Astrocyte (in vitro differentiated cells and primary cell): ENCODE data around the gene SRCAP. TPM values are rescaled to one million over a fixed set of nuclear protein-coding genes. Genes with fewer than 3 reads are reported as not detected.

Experiments
- DNase-seq: peaks from one replicate; pipeline ENCODE4 v3.0.0-alpha.2; 2010; ENCODE audit warnings: low read depth
- FAIRE-seq: peaks from 2 replicates; lab custom pipeline; 2011; peaks lifted over from hg19 to GRCh38; lab: Jason Lieb, UNC
- H2AFZ ChIP-seq: 2 replicates; pipeline ENCODE4 v1.6.0; 2012; ENCODE audit warnings: low read depth, low read length, inconsistent platforms
- H3K27ac ChIP-seq: 2 replicates; pipeline ENCODE4 v1.5.1; 2011; ENCODE audit warnings: low read depth, low read length, inconsistent platforms
- H3K27me3 ChIP-seq: 2 replicates; pipeline ENCODE4 v1.6.0; 2011; ENCODE audit warnings: low read length, inconsistent platforms; ENCODE audit not compliant: insufficient read depth
- H3K36me3 ChIP-seq: 2 replicates; pipeline ENCODE4 v1.5.1; 2011; ENCODE audit warnings: low read length, inconsistent platforms; ENCODE audit not compliant: insufficient read depth
- H3K4me1 ChIP-seq: 2 replicates; pipeline ENCODE4 v1.5.1; 2011; ENCODE audit warnings: low read length, inconsistent platforms; ENCODE audit not compliant: insufficient read depth
- H3K4me2 ChIP-seq: 2 replicates; pipeline ENCODE4 v1.6.0; 2012; ENCODE audit warnings: low read length, inconsistent platforms
- H3K4me3 ChIP-seq: 2 replicates; pipeline ENCODE4 v1.5.1; 2011; ENCODE audit warnings: low read depth, mild to moderate bottlenecking, low read length, inconsistent platforms; ENCODE audit not compliant: insufficient read depth
- H3K79me2 ChIP-seq: 2 replicates; pipeline ENCODE4 v1.6.0; 2012; ENCODE audit warnings: mild to moderate bottlenecking, low read length, inconsistent platforms; ENCODE audit not compliant: insufficient read depth
- H3K9ac ChIP-seq: 2 replicates; pipeline ENCODE4 v1.6.0; 2012; ENCODE audit warnings: mild to moderate bottlenecking, low read length, inconsistent platforms
- H3K9me3 ChIP-seq: 2 replicates; pipeline ENCODE4 v1.5.1; 2012; ENCODE audit warnings: low read depth, mild to moderate bottlenecking, low read length, inconsistent platforms; ENCODE audit not compliant: insufficient read depth
- H4K20me1 ChIP-seq: 2 replicates; pipeline ENCODE4 v1.6.0; 2012; ENCODE audit warnings: low read length, inconsistent platforms; ENCODE audit not compliant: insufficient read depth
- H3K27ac Mint-ChIP-seq: one replicate; pipeline ENCODE4 v1.8.0; 2021; ENCODE audit warnings: mild to moderate bottlenecking, mixed read lengths; ENCODE audit not compliant: unreplicated experiment
- H3K27me3 Mint-ChIP-seq: one replicate; pipeline ENCODE4 v1.8.0; 2021; ENCODE audit warnings: low read depth, mixed read lengths; ENCODE audit not compliant: unreplicated experiment
- H3K36me3 Mint-ChIP-seq: one replicate; pipeline ENCODE4 v1.8.0; 2021; ENCODE audit warnings: low read depth, mixed read lengths; ENCODE audit not compliant: unreplicated experiment
- H3K4me1 Mint-ChIP-seq: one replicate; pipeline ENCODE4 v1.8.0; 2021; ENCODE audit warnings: low read depth, mixed read lengths; ENCODE audit not compliant: unreplicated experiment
- H3K4me3 Mint-ChIP-seq: one replicate; pipeline ENCODE4 v1.8.0; 2021; ENCODE audit warnings: mild to moderate bottlenecking, moderate library complexity, mixed read lengths; ENCODE audit not compliant: unreplicated experiment
- H3K9me3 Mint-ChIP-seq: one replicate; pipeline ENCODE4 v1.8.0; 2021; ENCODE audit warnings: mild to moderate bottlenecking, mixed read lengths; ENCODE audit not compliant: unreplicated experiment
- CTCF ChIP-seq: IDR thresholded peaks from 2 replicates; pipeline ENCODE4 v1.5.1; 2011; ENCODE audit warnings: low read depth, mild to moderate bottlenecking, inconsistent platforms, low read length, moderate library complexity; ENCODE audit not compliant: insufficient read depth
- EZH2 ChIP-seq: IDR thresholded peaks from 2 replicates; pipeline ENCODE4 v1.6.1; 2012; ENCODE audit warnings: mild to moderate bottlenecking, low read length, inconsistent platforms; ENCODE audit not compliant: insufficient read depth
- total RNA-seq: library from RNA; stranded (reverse); gene quantifications from 2 replicates; pipeline ENCODE4 v1.2.1, GENCODE V29; 2021

Gene SRCAP
- total RNA-seq, 1 donor from 2014 or later = 50.4 TPM

- peak within 1 kb of the TSS; percentile 75 for H3K27ac ChIP-seq
- Mint-ChIP-seq H3K36me3 (peaks cover 4% of the 10 kb centered on the region), H3K4me3 (peak within 1 kb of the TSS; percentile 95), H3K27ac (peak within 1 kb of the TSS; percentile 89), H3K9me3 (no peaks in the 10 kb centered on the region), H3K27me3 (peaks cover 5% of the 10 kb centered on the region), H3K4me1 (peaks cover 7% of the 10 kb centered on the region)
- H3K27me3 ChIP-seq = no peaks in the 10 kb centered on the region
- H3K4me2 ChIP-seq = peak within 1 kb of the TSS; percentile 88
- peaks cover 11% of the 10 kb centered on the region for H4K20me1 ChIP-seq
- H3K36me3 ChIP-seq = peaks cover 4% of the 10 kb centered on the region
- peak; percentile 80 for FAIRE-seq
- peak within 1 kb of the TSS; percentile 98 for H2AFZ ChIP-seq
- H3K9ac ChIP-seq = peak within 1 kb of the TSS; percentile 90
- no peaks in the 10 kb centered on the region for H3K9me3 ChIP-seq
- peak; percentile 97 for DNase-seq
- peaks cover 22% of the 10 kb centered on the region for H3K79me2 ChIP-seq
- H3K4me1 ChIP-seq = peaks cover 9% of the 10 kb centered on the region
- TF ChIP-seq EZH2 = no peak
- TF ChIP-seq CTCF = no peak
- H3K4me3 ChIP-seq = peak within 1 kb of the TSS; percentile 85
Observed at GRCh38 chr16:30650369-30651123, 48.4 kb upstream of the SRCAP start, which contains the start of gene PRR14. Gene PRR14, plus strand, starts transcription at chr16:30650960. Its CDS starts 686 bp downstream, at chr16:30651646.

DNA sequence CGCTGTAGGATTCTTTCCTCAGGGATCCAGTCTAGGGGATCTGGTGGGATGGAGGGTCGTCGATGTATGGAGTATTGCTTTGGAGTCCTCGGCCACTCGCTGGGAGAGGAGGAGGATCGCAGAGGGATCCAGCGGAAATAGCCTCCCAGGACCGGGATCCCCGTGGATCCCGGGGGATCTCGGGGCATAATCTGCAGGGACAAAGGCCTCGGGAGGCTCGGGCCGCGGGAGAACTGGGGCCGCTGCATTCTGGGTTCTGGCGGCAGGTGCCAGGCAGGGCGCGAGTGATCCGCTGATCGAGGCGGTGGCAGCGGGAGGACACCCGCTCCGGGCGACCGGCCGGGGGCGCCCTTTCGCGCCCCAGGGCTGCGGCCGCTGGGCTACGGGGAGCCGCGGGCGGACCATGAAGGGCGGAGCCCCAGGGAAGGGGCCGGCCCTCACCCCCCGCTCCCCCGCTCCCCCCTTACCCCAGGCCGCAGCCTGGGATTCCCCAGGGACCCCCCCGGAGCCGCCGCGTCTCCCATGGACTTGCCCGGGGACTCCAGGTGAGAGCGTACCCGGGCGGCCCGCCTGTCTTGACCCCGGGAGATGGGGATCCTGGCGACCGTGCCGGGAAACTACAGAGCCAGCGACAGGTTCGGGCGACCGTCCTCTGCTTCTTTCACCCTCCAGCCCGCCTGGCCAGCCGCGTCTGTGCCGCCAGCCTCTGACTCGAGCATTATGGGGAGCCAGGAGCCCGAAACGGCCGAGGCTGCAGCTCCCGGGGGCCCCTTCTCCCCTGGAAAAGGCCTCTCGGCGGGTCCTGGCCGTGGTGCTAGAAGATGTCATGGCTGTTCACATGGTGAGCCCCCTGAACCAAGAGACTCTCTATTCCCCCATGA lies 47.6 kb upstream of the SRCAP start:
- peak overlapping the region; percentile 90 for H3K9ac ChIP-seq
- peaks cover 7% of the 10 kb centered on the region for H3K36me3 Mint-ChIP-seq
- H3K9me3 Mint-ChIP-seq = no peaks in the 10 kb centered on the region
- peaks cover 11% of the 10 kb centered on the region for H4K20me1 ChIP-seq
- H3K4me3 ChIP-seq = peak overlapping the region; percentile 85
- H3K4me1 ChIP-seq = peaks cover 9% of the 10 kb centered on the region
- DNase-seq (no peak), FAIRE-seq (no peak)
- no peaks in the 10 kb centered on the region for H3K9me3 ChIP-seq
- H3K27ac ChIP-seq = peak overlapping the region; percentile 75
- peak overlapping the region; percentile 89 for H3K27ac Mint-ChIP-seq
- no peaks in the 10 kb centered on the region for H3K27me3 ChIP-seq
- peak overlapping the region; percentile 95 for H3K4me3 Mint-ChIP-seq
- peaks cover 22% of the 10 kb centered on the region for H3K79me2 ChIP-seq
- H3K27me3 Mint-ChIP-seq = peaks cover under 1% of the 10 kb centered on the region
- TF ChIP-seq CTCF (no peak), EZH2 (no peak)
- H3K4me2 ChIP-seq = peak overlapping the region; percentile 88
- H3K4me1 Mint-ChIP-seq = peaks cover 8% of the 10 kb centered on the region
- peak overlapping the region; percentile 76 for H2AFZ ChIP-seq
- peaks cover 11% of the 10 kb centered on the region for H3K36me3 ChIP-seq
